ENCODE measurements around the gene CHST8. TPM values are rescaled to one million over a fixed set of nuclear protein-coding genes. Genes with fewer than 3 reads are reported as not detected.

Gene CHST8
- total RNA-seq, 2 donors from 2014 or later: 0.97 to 1.3 TPM

GRCh38 chr19:33788676-33789075 is 166.9 kb downstream of the CHST8 start:
- intact Hi-C loops (cut with DNase I): no loop called here

GRCh38 chr19:33789344-33789743 is 167.6 kb downstream of the CHST8 start:
- DNase-seq (ENCODE audit: low spot score): no peak
- intact Hi-C loops (cut with DNase I): no loop called here

More at GRCh38 chr19:33788676-33789075, 166.9 kb downstream of the CHST8 start:
- DNase-seq (ENCODE audit: low spot score): no peak

- intact Hi-C loops (cut with DNase I): loop anchor here in 1 of 2 donors (5.0 kb wide), 1 partner anchor 72 kb away; no protein-coding TSS in a partner anchor
- DNase-seq (ENCODE audit: low spot score): no peak
These were observed 173.1 kb downstream of the CHST8 start for GRCh38 chr19:33794683-33795369.

- DNase-seq (ENCODE audit: low spot score): peak; percentile 94
- intact Hi-C loops (cut with DNase I): loop anchor here in 1 of 2 donors (5.0 kb wide), 1 partner anchor 72 kb away; no protein-coding TSS in a partner anchor
These were observed 173.8 kb downstream of the CHST8 start for GRCh38 chr19:33795370-33796163.

GRCh38 chr19:33796164-33796875 is 174.6 kb downstream of the CHST8 start, which contains the start of gene KCTD15:
Gene KCTD15 (plus strand): TSS chr19:33796870. CDS start chr19:33800455, 3,585 bp downstream.
- intact Hi-C loops (cut with DNase I): loop anchor here in 1 of 2 donors (5.0 kb wide), 1 partner anchor 71 kb away; no protein-coding TSS in a partner anchor
- DNase-seq (ENCODE audit: low spot score): no peak

GRCh38 chr19:33797802-33798671 is 176.3 kb downstream of the CHST8 start:
- intact Hi-C loops (cut with DNase I): loop anchor here in 1 of 2 donors (5.0 kb wide), 1 partner anchor 69 kb away; no protein-coding TSS in a partner anchor
- no peak for DNase-seq (ENCODE audit: low spot score)

- intact Hi-C loops (cut with DNase I): loop anchor here in 1 of 2 donors (5.0 kb wide), 1 partner anchor 69 kb away; no protein-coding TSS in a partner anchor
- DNase-seq (ENCODE audit: low spot score): no peak
These were observed 176.9 kb downstream of the CHST8 start for GRCh38 chr19:33798681-33799111.

- intact Hi-C loops (cut with DNase I): loop anchor here in 1 of 2 donors (5.0 kb wide), 1 partner anchor 68 kb away; no protein-coding TSS in a partner anchor
- no peak for DNase-seq (ENCODE audit: low spot score)
These were observed 177.7 kb downstream of the CHST8 start for GRCh38 chr19:33799476-33799875.

- intact Hi-C loops (cut with DNase I): no loop called here
- no peak for DNase-seq (ENCODE audit: low spot score)
These were observed 178.4 kb downstream of the CHST8 start for GRCh38 chr19:33800012-33800680.

- intact Hi-C loops (cut with DNase I): no loop called here
- no peak for DNase-seq (ENCODE audit: low spot score)
These were observed 179.7 kb downstream of the CHST8 start for GRCh38 chr19:33801411-33801810.

- intact Hi-C loops (cut with DNase I): no loop called here
- no peak for DNase-seq (ENCODE audit: low spot score)
These were observed 180.2 kb downstream of the CHST8 start for GRCh38 chr19:33802001-33802400.

GRCh38 chr19:33802801-33803200 is 181.0 kb downstream of the CHST8 start:
- intact Hi-C loops (cut with DNase I): no loop called here
- DNase-seq (ENCODE audit: low spot score): no peak

- intact Hi-C loops (cut with DNase I): no loop called here
- DNase-seq (ENCODE audit: low spot score): no peak
These were observed 181.6 kb downstream of the CHST8 start for GRCh38 chr19:33803383-33803782.

- no peak for DNase-seq (ENCODE audit: low spot score)
- intact Hi-C loops (cut with DNase I): no loop called here
These were observed 182.5 kb downstream of the CHST8 start for GRCh38 chr19:33804021-33804799.

- no peak for DNase-seq (ENCODE audit: low spot score)
- intact Hi-C loops (cut with DNase I): no loop called here
These were observed 183.6 kb downstream of the CHST8 start for GRCh38 chr19:33805313-33805712.

GRCh38 chr19:33805840-33806433 is 184.2 kb downstream of the CHST8 start:
- DNase-seq (ENCODE audit: low spot score): no peak
- intact Hi-C loops (cut with DNase I): no loop called here

GRCh38 chr19:33806434-33806881 is 184.7 kb downstream of the CHST8 start:
- DNase-seq (ENCODE audit: low spot score): no peak
- intact Hi-C loops (cut with DNase I): no loop called here

All from posterior vena cava (tissue), 2 donors.